HUES6 (cell line): Measurements from ENCODE around the gene LHB.

Experiments
- H3K27ac ChIP-seq: 2 replicates; pipeline ENCODE4 v1.7.0; 2013; ENCODE audit warnings: low read depth, mild to moderate bottlenecking, low read length, inconsistent platforms
- H3K27me3 ChIP-seq: 2 replicates; pipeline ENCODE4 v1.6.1; 2013; ENCODE audit warnings: low read length; ENCODE audit not compliant: control insufficient read depth, insufficient read depth
- H3K36me3 ChIP-seq: 2 replicates; pipeline ENCODE4 v1.6.1; 2013; ENCODE audit warnings: low read length; ENCODE audit not compliant: control insufficient read depth, insufficient read depth
- H3K4me1 ChIP-seq: 2 replicates; pipeline ENCODE4 v1.6.1; 2013; ENCODE audit warnings: low read length; ENCODE audit not compliant: control insufficient read depth, insufficient read depth
- H3K4me3 ChIP-seq: 2 replicates; pipeline ENCODE4 v1.5.1; 2013; ENCODE audit warnings: low read depth, low read length
- H3K9ac ChIP-seq: one replicate; pipeline ENCODE4 v1.6.1; 2013; ENCODE audit warnings: mild to moderate bottlenecking, low read length
- H3K9me3 ChIP-seq: 2 replicates; pipeline ENCODE4 v1.6.1; 2013; ENCODE audit warnings: low read depth, low read length; ENCODE audit not compliant: control insufficient read depth, insufficient read depth

The LHB gene

GRCh38 chr19:48970139-48970766 lies 46.6 kb downstream of the LHB start:
- no peaks in the 10 kb centered on the region for H3K9me3 ChIP-seq
- no peak overlapping the region for H3K27ac ChIP-seq
- no peak overlapping the region for H3K9ac ChIP-seq
- peaks cover 51% of the 10 kb centered on the region for H3K36me3 ChIP-seq
- no peaks in the 10 kb centered on the region for H3K27me3 ChIP-seq
- no peak overlapping the region for H3K4me3 ChIP-seq
- peaks cover 9% of the 10 kb centered on the region; the same call in 1 of the 2 replicates for H3K4me1 ChIP-seq

- Histone ChIP-seq H3K4me3 (no peak overlapping the region), H3K4me1 (peaks cover 11% of the 10 kb centered on the region), H3K27ac (no peak overlapping the region), H3K9me3 (no peaks in the 10 kb centered on the region), H3K9ac (no peak overlapping the region), H3K36me3 (peaks cover 49% of the 10 kb centered on the region), H3K27me3 (no peaks in the 10 kb centered on the region)
Measured at GRCh38 chr19:48969276-48970138, 47.4 kb downstream of the LHB start.

- H3K36me3 ChIP-seq: peaks cover 42% of the 10 kb centered on the region
- no peak overlapping the region for H3K9ac ChIP-seq
- H3K4me1 ChIP-seq: peaks cover 18% of the 10 kb centered on the region
- H3K9me3 ChIP-seq: no peaks in the 10 kb centered on the region
- no peak overlapping the region for H3K27ac ChIP-seq
- no peaks in the 10 kb centered on the region for H3K27me3 ChIP-seq
- H3K4me3 ChIP-seq: no peak overlapping the region
Measured at GRCh38 chr19:48968813-48969218, 48.1 kb downstream of the LHB start.

DNA sequence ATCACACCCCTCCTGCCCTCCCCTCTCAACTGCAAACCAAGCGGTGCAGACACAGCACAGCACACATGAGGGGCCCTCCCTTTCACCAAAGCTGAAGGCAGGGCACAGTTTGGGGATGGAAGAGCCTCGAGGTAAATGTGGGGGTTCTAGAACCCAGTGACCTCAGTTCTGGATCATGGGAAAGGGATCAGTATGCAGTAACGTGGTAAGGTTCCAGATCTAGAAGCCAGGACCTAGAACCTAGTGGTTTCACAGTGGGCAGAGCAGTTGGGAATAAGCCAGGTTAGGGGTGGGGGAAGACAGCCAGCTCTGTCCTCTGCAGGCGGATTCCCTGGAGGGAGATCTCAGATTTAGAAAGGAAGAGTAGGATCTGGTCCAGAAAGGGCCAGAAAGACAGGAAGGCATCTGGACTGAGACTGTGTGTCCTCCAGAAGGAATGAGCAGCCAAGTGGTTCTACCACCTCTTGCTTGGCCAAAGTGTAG lies 48.7 kb downstream of the LHB start:
- H3K4me1 ChIP-seq: peaks cover 24% of the 10 kb centered on the region
- H3K4me3 ChIP-seq: no peak overlapping the region
- H3K9ac ChIP-seq: no peak overlapping the region
- no peaks in the 10 kb centered on the region for H3K27me3 ChIP-seq
- no peak overlapping the region for H3K27ac ChIP-seq
- peaks cover 39% of the 10 kb centered on the region for H3K36me3 ChIP-seq
- no peaks in the 10 kb centered on the region for H3K9me3 ChIP-seq

GRCh38 chr19:48967346-48968178 lies 49.3 kb downstream of the LHB start:
- no peaks in the 10 kb centered on the region for H3K9me3 ChIP-seq
- no peaks in the 10 kb centered on the region for H3K27me3 ChIP-seq
- H3K4me1 ChIP-seq: peaks cover 27% of the 10 kb centered on the region
- 0 out of 2 replicates have a peak overlapping the region, but pooled peaks have one; percentile 96 for H3K4me3 ChIP-seq
- peak overlapping the region; percentile 9 for H3K9ac ChIP-seq
- H3K27ac ChIP-seq: no peak overlapping the region
- peaks cover 36% of the 10 kb centered on the region for H3K36me3 ChIP-seq

DNA sequence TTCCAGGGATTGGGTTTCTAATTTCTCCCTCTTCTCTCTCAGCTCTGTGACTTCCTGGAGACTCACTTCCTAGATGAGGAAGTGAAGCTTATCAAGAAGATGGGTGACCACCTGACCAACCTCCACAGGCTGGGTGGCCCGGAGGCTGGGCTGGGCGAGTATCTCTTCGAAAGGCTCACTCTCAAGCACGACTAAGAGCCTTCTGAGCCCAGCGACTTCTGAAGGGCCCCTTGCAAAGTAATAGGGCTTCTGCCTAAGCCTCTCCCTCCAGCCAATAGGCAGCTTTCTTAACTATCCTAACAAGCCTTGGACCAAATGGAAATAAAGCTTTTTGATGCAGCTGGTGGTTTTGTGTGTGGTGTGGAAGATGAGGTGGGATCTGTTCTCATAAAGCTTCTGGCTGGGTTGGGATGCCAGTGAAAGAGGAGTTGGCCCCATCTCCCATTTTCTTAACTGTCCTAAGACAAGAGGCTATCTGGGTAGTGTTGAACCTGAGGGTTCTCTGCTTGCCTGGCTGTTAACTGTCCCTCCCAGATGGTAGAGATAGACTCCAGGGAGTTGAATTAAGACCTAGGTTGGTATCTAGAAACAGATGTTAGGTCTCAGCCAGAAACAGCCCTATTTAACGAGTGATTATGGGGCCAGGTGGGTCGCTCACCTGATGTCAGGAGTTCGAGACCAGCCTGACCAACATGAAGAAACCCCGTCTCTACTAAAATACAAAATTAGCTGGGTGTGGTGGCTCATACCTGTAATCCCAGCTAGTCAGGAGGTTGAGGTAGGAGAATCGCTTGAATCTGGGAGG lies 50.1 kb downstream of the LHB start:
- H3K36me3 ChIP-seq: peaks cover 36% of the 10 kb centered on the region
- H3K9me3 ChIP-seq: no peaks in the 10 kb centered on the region
- H3K4me1 ChIP-seq: peaks cover 35% of the 10 kb centered on the region
- peak overlapping the region; percentile 96 for H3K4me3 ChIP-seq
- H3K9ac ChIP-seq: peak overlapping the region; percentile 92
- no peak overlapping the region for H3K27ac ChIP-seq
- no peaks in the 10 kb centered on the region for H3K27me3 ChIP-seq
